Esophagus muscularis mucosa (tissue), 4 donors: Measurements from ENCODE around the gene LYPD1. TPM values are rescaled to one million over a fixed set of nuclear protein-coding genes. Genes with fewer than 3 reads are reported as not detected.

ENCODE experiments used
- DNase-seq: peaks from one replicate; pipeline ENCODE4 v3.0.0-alpha.2; 2017; ENCODE audit errors: extremely low spot score
- H3K27ac ChIP-seq, 4 donors: fragments of 200-600 bp; sonication (generic); replicated peaks in 1 of 4; 1 replicate in 3 of 4; 2 replicates in 1 of 4; pipeline ENCODE4 v1.5.1; 2016 to 2019; ENCODE audit warnings: mild to moderate bottlenecking in 1 of 4
- H3K27me3 ChIP-seq, 4 donors: fragments of 200-600 bp; sonication (generic); one replicate each; pipeline versions ENCODE4 v1.5.1 to v1.6.0; 2016 to 2019
- H3K36me3 ChIP-seq, 4 donors: fragments of 200-600 bp; sonication (generic); one replicate each; pipeline ENCODE4 v1.5.1; 2016 to 2019
- H3K4me1 ChIP-seq, 4 donors: fragments of 200-600 bp; sonication (generic); one replicate each; pipeline ENCODE4 v1.5.1; 2016 to 2019
- H3K4me3 ChIP-seq, 4 donors: fragments of 200-600 bp; sonication (generic); 1 replicate in 2 of 4; 2 replicates in 2 of 4; pipeline ENCODE4 v1.5.1; 2016 to 2019; ENCODE audit warnings: mild to moderate bottlenecking in 4 of 4, moderate library complexity in 1 of 4
- H3K9me3 ChIP-seq, 4 donors: fragments of 200-600 bp; sonication (generic); 1 replicate in 3 of 4; 2 replicates in 1 of 4; pipeline ENCODE4 v1.5.1; 2016 to 2019
- CTCF ChIP-seq, 3 experiments: fragments of 200-600 bp in 2 of 3; fragments of 450-650 bp in 1 of 3; sonication (generic) in 2 of 3; IDR thresholded peaks; one replicate each; pipeline ENCODE4 v1.5.1; 2017 to 2019; ENCODE audit warnings: antibody characterized with exemption in 3 of 3, mild to moderate bottlenecking in 2 of 3, moderate library complexity in 1 of 3
- EP300 ChIP-seq: sonication (generic); formaldehyde crosslinking; IDR thresholded peaks from one replicate; pipeline ENCODE4 v1.6.1; 2017; ENCODE audit warnings: antibody characterized with exemption
- POLR2A ChIP-seq: fragments of 450-650 bp; IDR thresholded peaks from one replicate; pipeline ENCODE4 v1.6.1; 2017; ENCODE audit warnings: antibody characterized with exemption, moderate library complexity, mild to moderate bottlenecking, low read depth
- POLR2AphosphoS5 ChIP-seq, 2 donors: sonication (generic); formaldehyde crosslinking; IDR thresholded peaks; one replicate each; pipeline ENCODE4 v1.6.1; 2017; ENCODE audit warnings: antibody characterized with exemption in 2 of 2
- WGBS: methylation state at CpG from one replicate; pipeline ENCODE4 v1.1.5; 2018; 5-methylcytosine and 5-hydroxymethylcytosine counted together
- intact Hi-C: fragments of 100-400 bp; cut with DNase I; formaldehyde crosslinking; loops from one replicate; pipeline ENCODE4 v1.15.1; 2023
- total RNA-seq, 4 donors: library from RNA; depleted of rRNA; stranded (reverse); fragments of >200 nt; gene quantifications; one replicate each; pipeline versions ENCODE4 v1.1.0 to v1.2.1, GENCODE V29; 2016

LYPD1 gene
- total RNA-seq, 4 donors from 2014 or later: 0.66 to 5.4 (median 0.71) TPM; not detected in 1

- no peaks in the 10 kb centered on the region for H3K4me1 ChIP-seq
- no peak overlapping the region for H3K4me3 ChIP-seq
- intact Hi-C loops: no loop called here
- H3K27me3 ChIP-seq: peaks cover 0 to 12% (median 0%) of the 10 kb centered on the region in 4 donors
- peak; percentile 88 for DNase-seq
- peaks cover 0 to 15% (median 0%) of the 10 kb centered on the region in 4 donors for H3K9me3 ChIP-seq
- TF ChIP-seq CTCF (IDR thresholded peaks at IDR 0.05): no peak
- TF ChIP-seq EP300: no peak
- TF ChIP-seq POLR2AphosphoS5 (IDR thresholded peaks at IDR 0.05): no peak
- TF ChIP-seq POLR2A: no peak
- no peak overlapping the region for H3K27ac ChIP-seq
- no peaks in the 10 kb centered on the region for H3K36me3 ChIP-seq
These were observed 72.8 kb downstream of the LYPD1 start for GRCh38 chr2:132597166-132597565.

- 90% methylated on average over 2 of the region's 2 CpGs for WGBS
- H3K27me3 ChIP-seq: peaks cover 0 to 12% (median 0%) of the 10 kb centered on the region in 4 donors
- H3K4me3 ChIP-seq: no peak overlapping the region
- no peaks in the 10 kb centered on the region for H3K4me1 ChIP-seq
- intact Hi-C loops: no loop called here
- H3K36me3 ChIP-seq: no peaks in the 10 kb centered on the region
- DNase-seq: peak; percentile 31
- H3K27ac ChIP-seq: no peak overlapping the region
- peaks cover 0 to 15% (median 0%) of the 10 kb centered on the region in 4 donors for H3K9me3 ChIP-seq
- TF ChIP-seq POLR2AphosphoS5 (IDR thresholded peaks at IDR 0.05) (no peak), EP300 (no peak), POLR2A (no peak), CTCF (IDR thresholded peaks at IDR 0.05) (no peak)
These were observed 74.3 kb downstream of the LYPD1 start for GRCh38 chr2:132595693-132596092.

GRCh38 chr2:132595186-132595585, 74.8 kb downstream of the LYPD1 start:
- Histone ChIP-seq H3K9me3 (peaks cover 0 to 15% (median 0%) of the 10 kb centered on the region in 4 donors), H3K4me1 (no peaks in the 10 kb centered on the region), H3K27me3 (peaks cover 0 to 12% (median 0%) of the 10 kb centered on the region in 4 donors), H3K36me3 (no peaks in the 10 kb centered on the region), H3K4me3 (no peak overlapping the region), H3K27ac (no peak overlapping the region)
- TF ChIP-seq POLR2AphosphoS5 (IDR thresholded peaks at IDR 0.05): no peak
- TF ChIP-seq POLR2A: no peak
- no peak for TF ChIP-seq CTCF (IDR thresholded peaks at IDR 0.05)
- no peak for TF ChIP-seq EP300
- peak; percentile 34 for DNase-seq
- 76% methylated on average over 6 of the region's 6 CpGs for WGBS
- intact Hi-C loops: no loop called here
